ENCODE results near the gene CUBN.

The CUBN gene

DNA sequence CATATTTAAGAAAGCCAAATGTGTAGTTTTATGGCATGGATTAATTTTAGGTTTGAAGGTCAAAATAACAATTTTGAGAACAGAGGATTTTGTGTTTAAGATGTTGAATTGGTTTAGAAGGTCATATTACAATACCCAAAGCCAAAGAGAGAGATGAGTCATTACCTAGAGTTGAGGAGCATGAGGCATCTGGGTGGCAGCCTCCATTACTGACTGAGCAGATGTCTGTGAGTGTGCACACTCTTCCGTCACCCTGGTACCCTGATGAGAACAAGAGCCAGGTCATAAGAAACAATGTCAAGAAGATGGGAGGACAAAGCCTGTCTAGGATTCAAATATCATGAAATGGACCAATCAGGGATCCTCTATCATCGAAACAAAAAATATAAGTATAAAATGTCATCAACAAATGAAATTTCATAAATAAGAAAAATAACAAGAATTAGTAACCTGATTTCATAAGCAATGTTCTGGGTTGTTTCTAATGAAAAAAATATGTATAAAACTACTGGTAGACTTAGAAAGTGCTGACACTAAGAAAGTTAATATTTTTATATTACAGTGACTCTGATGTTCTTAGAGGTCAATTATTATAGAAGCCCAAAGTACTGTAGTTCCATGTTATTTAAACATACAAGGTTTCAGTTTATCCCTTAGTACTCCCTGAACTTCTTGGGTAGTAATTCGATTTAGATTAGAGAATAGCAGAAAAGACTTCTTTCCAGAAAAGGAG, 20.0 kb downstream of the CUBN start:
- no peak for DNase-seq (ENCODE audit: low read depth in 1 of 2, low spot score in 1 of 2)
- no peak overlapping the region for H3K4me3 ChIP-seq (replicated peaks; ENCODE audit: insufficient read depth, low read length)
- no peak overlapping the region for H3K27ac ChIP-seq (replicated peaks)
- no peaks in the 10 kb centered on the region for H3K27me3 ChIP-seq (ENCODE audit: insufficient read depth, poor library complexity, severe bottlenecking)
- TF ChIP-seq SPI1 (IDR thresholded peaks at IDR 0.05; ENCODE audit: borderline replicate concordance, low read depth) (no peak), POLR2AphosphoS5 (IDR thresholded peaks at IDR 0.05; ENCODE audit: low read depth) (no peak), GABPA (IDR thresholded peaks at IDR 0.05; ENCODE audit: low read depth) (no peak)
- TF ChIP-seq, protein P1, sequence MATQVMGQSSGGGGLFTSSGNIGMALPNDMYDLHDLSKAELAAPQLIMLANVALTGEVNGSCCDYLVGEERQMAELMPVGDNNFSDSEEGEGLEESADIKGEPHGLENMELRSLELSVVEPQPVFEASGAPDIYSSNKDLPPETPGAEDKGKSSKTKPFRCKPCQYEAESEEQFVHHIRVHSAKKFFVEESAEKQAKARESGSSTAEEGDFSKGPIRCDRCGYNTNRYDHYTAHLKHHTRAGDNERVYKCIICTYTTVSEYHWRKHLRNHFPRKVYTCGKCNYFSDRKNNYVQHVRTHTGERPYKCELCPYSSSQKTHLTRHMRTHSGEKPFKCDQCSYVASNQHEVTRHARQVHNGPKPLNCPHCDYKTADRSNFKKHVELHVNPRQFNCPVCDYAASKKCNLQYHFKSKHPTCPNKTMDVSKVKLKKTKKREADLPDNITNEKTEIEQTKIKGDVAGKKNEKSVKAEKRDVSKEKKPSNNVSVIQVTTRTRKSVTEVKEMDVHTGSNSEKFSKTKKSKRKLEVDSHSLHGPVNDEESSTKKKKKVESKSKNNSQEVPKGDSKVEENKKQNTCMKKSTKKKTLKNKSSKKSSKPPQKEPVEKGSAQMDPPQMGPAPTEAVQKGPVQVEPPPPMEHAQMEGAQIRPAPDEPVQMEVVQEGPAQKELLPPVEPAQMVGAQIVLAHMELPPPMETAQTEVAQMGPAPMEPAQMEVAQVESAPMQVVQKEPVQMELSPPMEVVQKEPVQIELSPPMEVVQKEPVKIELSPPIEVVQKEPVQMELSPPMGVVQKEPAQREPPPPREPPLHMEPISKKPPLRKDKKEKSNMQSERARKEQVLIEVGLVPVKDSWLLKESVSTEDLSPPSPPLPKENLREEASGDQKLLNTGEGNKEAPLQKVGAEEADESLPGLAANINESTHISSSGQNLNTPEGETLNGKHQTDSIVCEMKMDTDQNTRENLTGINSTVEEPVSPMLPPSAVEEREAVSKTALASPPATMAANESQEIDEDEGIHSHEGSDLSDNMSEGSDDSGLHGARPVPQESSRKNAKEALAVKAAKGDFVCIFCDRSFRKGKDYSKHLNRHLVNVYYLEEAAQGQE (IDR thresholded peaks at IDR 0.05; ENCODE audit: insufficient replicate concordance, low read depth), result no peak
- TF ChIP-seq, protein P2, sequence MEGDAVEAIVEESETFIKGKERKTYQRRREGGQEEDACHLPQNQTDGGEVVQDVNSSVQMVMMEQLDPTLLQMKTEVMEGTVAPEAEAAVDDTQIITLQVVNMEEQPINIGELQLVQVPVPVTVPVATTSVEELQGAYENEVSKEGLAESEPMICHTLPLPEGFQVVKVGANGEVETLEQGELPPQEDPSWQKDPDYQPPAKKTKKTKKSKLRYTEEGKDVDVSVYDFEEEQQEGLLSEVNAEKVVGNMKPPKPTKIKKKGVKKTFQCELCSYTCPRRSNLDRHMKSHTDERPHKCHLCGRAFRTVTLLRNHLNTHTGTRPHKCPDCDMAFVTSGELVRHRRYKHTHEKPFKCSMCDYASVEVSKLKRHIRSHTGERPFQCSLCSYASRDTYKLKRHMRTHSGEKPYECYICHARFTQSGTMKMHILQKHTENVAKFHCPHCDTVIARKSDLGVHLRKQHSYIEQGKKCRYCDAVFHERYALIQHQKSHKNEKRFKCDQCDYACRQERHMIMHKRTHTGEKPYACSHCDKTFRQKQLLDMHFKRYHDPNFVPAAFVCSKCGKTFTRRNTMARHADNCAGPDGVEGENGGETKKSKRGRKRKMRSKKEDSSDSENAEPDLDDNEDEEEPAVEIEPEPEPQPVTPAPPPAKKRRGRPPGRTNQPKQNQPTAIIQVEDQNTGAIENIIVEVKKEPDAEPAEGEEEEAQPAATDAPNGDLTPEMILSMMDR (IDR thresholded peaks at IDR 0.05; ENCODE audit: insufficient read depth, low read length), result no peak

DNA sequence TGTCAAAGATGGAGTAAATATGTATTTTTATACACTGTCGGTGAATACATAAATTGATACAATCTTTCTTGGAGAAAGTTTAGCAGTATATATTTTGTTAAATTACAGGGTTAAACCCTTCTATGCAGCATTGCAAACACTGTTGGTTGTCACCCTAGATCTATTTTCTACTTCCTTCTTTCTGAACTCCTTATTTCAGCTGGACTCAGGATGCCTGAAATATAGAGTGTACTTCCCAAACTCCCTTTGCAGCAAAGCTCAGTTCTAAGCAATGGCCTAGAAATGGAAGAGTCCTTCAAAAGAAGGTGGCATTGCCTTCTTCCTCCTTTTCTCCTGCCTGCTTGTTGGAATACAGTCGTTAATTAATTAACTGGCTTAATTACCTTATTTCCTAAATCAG, 20.6 kb downstream of the CUBN start:
- Histone ChIP-seq H3K4me3 (replicated peaks; ENCODE audit: insufficient read depth, low read length) (no peak overlapping the region), H3K27me3 (ENCODE audit: insufficient read depth, poor library complexity, severe bottlenecking) (no peaks in the 10 kb centered on the region), H3K27ac (replicated peaks) (no peak overlapping the region)
- no peak for DNase-seq (ENCODE audit: low read depth in 1 of 2, low spot score in 1 of 2)
- TF ChIP-seq, protein P1 (IDR thresholded peaks at IDR 0.05; ENCODE audit: insufficient replicate concordance, low read depth), result no peak
- TF ChIP-seq POLR2AphosphoS5 (IDR thresholded peaks at IDR 0.05; ENCODE audit: low read depth) (no peak), GABPA (IDR thresholded peaks at IDR 0.05; ENCODE audit: low read depth) (no peak), SPI1 (IDR thresholded peaks at IDR 0.05; ENCODE audit: borderline replicate concordance, low read depth) (no peak)
- TF ChIP-seq, protein P2 (IDR thresholded peaks at IDR 0.05; ENCODE audit: insufficient read depth, low read length), result no peak

DNA sequence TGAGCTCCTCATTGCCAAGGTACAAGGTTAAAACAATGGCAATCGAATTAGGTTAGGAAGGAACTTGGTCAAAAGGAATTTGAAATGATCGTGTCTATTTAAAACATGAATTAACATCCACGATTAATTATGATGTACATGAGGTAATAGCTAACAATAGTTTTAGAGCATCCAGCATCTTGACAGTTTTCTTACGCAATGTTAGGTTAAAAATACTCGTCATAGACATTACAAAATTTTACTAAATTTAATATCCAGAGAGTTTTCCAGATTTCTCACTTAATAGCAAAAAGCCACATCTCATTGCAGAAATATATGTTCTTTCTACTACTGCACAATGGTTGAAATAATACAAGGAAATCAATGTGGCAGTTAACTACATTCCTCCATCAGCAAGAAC, 22.6 kb downstream of the CUBN start:
- no peak for DNase-seq (ENCODE audit: low read depth in 1 of 2, low spot score in 1 of 2)
- TF ChIP-seq, protein P1 (IDR thresholded peaks at IDR 0.05; ENCODE audit: insufficient replicate concordance, low read depth), result no peak
- TF ChIP-seq GABPA (IDR thresholded peaks at IDR 0.05; ENCODE audit: low read depth), result no peak
- no peak for TF ChIP-seq POLR2AphosphoS5 (IDR thresholded peaks at IDR 0.05; ENCODE audit: low read depth)
- TF ChIP-seq SPI1 (IDR thresholded peaks at IDR 0.05; ENCODE audit: borderline replicate concordance, low read depth), result no peak
- TF ChIP-seq, protein P2 (IDR thresholded peaks at IDR 0.05; ENCODE audit: insufficient read depth, low read length), result no peak
- Histone ChIP-seq H3K27me3 (ENCODE audit: insufficient read depth, poor library complexity, severe bottlenecking) (no peaks in the 10 kb centered on the region), H3K4me3 (replicated peaks; ENCODE audit: insufficient read depth, low read length) (no peak overlapping the region), H3K27ac (replicated peaks) (no peak overlapping the region)
